Measurements from ENCODE around the gene CELSR1.

The CELSR1 gene

DNA sequence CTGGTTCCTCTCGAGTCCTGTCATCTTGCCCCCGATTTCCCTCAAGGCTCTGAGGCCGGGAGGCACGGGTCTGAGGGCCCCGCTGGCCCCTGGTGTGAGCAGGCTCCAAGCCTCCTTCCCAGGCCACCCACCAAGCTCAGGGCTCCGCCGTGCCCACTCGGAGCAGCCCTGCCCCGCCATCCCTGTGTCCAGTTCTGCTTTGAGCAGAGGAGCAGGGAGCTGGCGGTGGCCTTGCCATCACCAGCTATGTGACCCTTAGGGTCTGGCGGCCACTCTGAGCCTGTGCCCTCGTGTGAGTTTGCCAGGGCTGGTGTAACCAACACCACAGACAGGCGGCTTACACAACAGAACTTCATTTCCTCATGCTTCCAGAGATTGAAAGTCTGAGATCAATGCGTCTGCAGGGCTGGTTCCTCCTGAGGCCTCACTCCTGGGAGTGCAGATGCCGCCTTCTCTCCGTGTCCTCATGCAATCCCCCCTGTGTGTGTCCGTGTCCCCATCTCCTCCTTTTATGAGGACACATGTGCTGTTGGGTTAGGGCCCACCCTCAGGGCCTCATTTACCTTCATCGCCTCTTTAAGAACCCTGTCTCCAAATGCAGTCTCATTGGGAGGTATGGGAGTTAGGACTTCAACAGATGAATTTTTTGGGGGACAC lies 36.5 kb upstream of the CELSR1 start:
- FAIRE-seq (no peak), DNase-seq (ENCODE audit: insufficient read length, low spot score) (no peak)
- TF ChIP-seq, protein P1, sequence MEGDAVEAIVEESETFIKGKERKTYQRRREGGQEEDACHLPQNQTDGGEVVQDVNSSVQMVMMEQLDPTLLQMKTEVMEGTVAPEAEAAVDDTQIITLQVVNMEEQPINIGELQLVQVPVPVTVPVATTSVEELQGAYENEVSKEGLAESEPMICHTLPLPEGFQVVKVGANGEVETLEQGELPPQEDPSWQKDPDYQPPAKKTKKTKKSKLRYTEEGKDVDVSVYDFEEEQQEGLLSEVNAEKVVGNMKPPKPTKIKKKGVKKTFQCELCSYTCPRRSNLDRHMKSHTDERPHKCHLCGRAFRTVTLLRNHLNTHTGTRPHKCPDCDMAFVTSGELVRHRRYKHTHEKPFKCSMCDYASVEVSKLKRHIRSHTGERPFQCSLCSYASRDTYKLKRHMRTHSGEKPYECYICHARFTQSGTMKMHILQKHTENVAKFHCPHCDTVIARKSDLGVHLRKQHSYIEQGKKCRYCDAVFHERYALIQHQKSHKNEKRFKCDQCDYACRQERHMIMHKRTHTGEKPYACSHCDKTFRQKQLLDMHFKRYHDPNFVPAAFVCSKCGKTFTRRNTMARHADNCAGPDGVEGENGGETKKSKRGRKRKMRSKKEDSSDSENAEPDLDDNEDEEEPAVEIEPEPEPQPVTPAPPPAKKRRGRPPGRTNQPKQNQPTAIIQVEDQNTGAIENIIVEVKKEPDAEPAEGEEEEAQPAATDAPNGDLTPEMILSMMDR (IDR thresholded peaks at IDR 0.05; ENCODE audit: insufficient read depth, missing control alignments): no peak

DNA sequence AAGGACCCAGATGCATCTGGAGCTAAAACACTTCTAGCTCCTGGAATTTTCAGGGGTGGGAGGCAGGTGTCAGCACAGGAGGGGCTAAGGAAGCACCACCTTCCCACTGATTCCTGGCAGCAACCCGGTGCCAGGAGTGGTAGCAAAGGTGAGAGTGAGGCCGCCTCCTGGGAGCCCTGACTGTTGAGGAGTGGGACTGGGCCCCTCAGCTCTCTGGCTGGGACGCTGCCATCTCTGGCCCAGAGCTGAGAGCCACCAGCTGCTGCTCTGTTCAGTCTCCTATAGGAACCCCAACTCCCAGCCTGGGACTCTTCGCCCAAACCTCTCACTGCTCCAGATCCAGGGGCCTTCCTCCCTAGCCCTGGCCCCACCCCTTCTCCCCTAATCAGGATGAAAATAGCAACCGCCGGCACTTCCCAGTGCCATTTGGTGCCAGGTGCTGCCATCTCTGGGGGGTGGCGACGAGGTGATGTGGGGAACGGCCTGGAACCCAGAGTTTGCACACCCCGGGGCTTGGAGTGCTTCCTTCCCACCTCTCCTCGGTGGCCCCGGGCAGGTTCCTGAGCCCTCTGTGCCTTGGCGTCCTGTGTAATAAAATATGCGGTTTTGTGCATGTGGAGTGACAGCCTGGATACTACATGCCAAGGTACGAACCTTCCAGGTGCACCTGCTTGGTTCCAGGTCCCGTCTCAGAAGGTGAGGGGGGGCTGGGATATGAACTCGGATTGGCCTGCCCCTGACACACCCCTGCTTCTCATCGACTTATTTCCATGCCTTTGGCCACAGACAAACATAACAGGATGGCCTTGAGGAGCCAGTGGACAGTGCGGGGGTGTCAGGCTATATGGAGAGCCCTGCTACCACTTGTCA lies 35.7 kb upstream of the CELSR1 start:
- no peak for DNase-seq (ENCODE audit: insufficient read length, low spot score)
- TF ChIP-seq, protein P1 (IDR thresholded peaks at IDR 0.05; ENCODE audit: insufficient read depth, missing control alignments): no peak
- FAIRE-seq: no peak

DNA sequence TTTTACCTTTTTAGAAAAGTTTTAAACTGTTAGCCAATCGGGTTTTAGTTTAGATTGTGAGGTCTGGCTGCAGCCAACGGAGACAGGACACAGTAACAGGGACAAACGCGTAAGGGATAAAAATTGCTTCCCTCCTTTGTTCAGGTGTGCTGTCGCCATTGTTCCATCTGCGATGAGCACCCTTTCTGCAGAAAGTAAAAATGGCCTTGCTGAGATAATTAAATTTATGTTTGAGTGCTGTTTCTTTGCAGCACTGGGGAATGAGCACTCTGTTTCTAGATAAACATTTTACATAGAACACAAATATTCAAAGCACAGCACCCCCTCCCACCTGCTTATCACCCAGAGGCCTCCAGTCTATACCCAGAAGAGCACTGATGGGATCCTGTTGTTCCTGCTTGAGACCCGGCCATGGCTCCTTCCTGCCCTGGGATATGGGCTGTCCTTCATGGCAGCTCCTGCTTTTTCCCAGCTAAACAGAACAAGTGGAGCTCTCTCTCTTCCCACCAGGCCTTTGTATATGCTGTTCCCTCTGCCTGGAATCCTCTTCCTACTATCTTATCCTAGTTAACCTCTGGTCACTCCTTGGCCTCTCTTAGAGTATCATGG lies 34.3 kb upstream of the CELSR1 start:
- no peak for FAIRE-seq
- TF ChIP-seq, protein P1 (IDR thresholded peaks at IDR 0.05; ENCODE audit: insufficient read depth, missing control alignments): no peak
- DNase-seq (ENCODE audit: insufficient read length, low spot score): no peak

DNA sequence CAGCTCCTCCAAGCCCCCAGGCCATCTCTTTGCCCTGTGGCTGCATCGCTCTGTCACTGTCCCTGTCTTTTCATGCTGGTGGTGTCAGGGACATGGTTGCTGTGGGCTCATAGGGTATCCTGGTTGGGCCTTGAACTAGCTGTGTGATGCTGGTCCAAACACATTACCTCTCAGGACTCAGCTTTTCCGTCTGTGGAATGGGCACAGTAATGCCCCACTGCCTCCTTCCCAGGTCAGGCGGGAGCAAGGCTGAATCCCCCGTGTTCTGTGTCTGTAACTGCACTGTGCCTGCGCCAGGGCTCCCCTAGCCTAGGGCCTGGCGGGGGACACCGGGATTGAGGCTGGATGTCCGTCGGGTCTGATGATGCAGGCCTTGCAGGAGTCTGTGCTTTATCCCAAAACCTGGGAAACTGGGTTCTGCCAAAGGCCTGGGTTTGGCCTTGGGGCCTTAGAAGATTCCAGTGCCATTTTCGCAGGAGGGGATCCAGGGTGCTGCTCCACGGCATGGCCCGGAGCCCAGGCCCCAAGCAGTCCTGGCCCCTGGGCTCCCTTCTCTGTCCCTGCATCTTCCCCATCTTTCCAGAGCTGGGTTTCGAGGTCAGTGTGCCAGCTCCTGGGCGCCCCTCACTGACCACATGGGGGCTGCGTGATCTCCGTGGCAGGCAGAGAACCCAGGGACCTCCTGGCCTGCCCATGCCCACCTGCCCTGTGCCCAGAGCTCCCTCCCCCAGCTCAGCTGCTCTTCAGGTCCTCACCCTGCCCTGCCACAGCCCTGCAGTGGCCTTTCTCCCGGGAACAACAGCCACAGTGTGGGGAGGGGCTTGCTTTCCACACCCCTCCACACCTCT lies 32.7 kb upstream of the CELSR1 start:
- TF ChIP-seq, protein P1 (IDR thresholded peaks at IDR 0.05; ENCODE audit: insufficient read depth, missing control alignments): no peak

DNA sequence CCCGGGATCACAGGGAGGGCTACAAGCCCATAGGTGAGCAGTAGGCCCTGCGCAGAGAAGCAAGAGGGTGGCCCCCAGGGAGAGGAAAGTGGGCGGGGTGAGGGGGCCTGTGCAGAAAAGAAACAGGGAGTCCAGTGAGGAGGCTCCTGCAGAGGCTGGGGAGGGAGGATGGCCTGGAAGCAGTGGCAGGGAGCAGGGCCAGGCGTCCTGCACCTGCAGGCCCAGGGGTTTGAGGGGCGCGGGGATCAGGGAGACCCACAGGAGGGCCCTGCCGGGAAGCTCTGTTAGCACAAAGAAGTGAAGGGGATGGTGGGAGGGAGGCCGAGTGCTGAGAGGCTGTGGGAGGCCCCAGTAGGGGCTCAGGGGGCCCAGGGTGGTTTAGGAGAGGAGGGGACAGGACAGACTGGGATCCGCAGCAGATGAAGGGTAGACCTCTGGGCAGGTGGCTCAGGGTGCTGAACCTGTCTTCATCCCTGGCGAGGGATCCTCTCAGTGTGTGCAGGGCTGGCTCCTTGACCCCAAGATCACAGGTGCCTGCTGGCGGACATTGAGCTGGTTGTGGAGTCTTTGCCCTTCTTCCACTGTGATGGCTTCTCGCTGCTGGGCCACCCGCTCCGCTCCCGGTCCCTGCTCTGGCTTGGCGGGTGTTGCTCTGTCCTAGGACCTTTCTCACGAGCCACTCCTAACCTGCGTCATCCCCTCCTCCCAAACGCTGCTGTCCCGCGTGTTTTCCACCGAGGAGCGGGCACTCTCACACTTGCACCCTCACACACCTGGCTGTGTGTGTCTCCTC lies 31.8 kb upstream of the CELSR1 start:
- TF ChIP-seq, protein P1 (IDR thresholded peaks at IDR 0.05; ENCODE audit: insufficient read depth, missing control alignments): no peak
- DNase-seq (ENCODE audit: insufficient read length, low spot score): no peak
- no peak for FAIRE-seq

More for the DNA sequence above, 32.7 kb upstream of the CELSR1 start:
- FAIRE-seq: no peak
- DNase-seq (ENCODE audit: insufficient read length, low spot score): no peak
